Activated CD8-positive, alpha-beta memory T cell treated with anti-CD3 and anti-CD28 coated beads, Interleukin-2, amount 10 ng/mL, durations not matched to agents 7 days and 5 days (primary cell): Measurements from ENCODE around the gene METTL2A. TPM values are rescaled to one million over a fixed set of nuclear protein-coding genes. Genes with fewer than 3 reads are reported as not detected.
"Not testable (repeated sequence)": the region's sequence is repeated elsewhere in the genome, so short reads cannot be mapped to it uniquely, and the experiment has no call there.

Experiments
- ATAC-seq: fragments of 150-1000 bp; cut with Tn5 transposase; one replicate; pipeline ENCODE4 v1.10.0; 2021; ENCODE audit warnings: moderate library complexity
- CTCF ChIA-PET: fragments of 350-600 bp; sonication (Branson Sonifier 250); formaldehyde crosslinking; loops from one replicate; lab custom pipeline; 2021; ENCODE audit warnings: antibody characterized with exemption; lab: Charles Lee
- DNase-seq: peaks from one replicate; pipeline ENCODE4 v3.0.0-alpha.2; 2020
- H3K27ac Mint-ChIP-seq: one replicate; pipeline ENCODE4 v1.8.0; 2021; ENCODE audit warnings: mild to moderate bottlenecking, mixed read lengths
- H3K27me3 Mint-ChIP-seq: one replicate; pipeline ENCODE4 v1.8.0; 2021; ENCODE audit warnings: mixed read lengths
- H3K36me3 Mint-ChIP-seq: one replicate; pipeline ENCODE4 v1.8.0; 2021; ENCODE audit warnings: mild to moderate bottlenecking, mixed read lengths
- H3K4me1 Mint-ChIP-seq: one replicate; pipeline ENCODE4 v1.8.0; 2021; ENCODE audit warnings: mixed read lengths
- H3K4me3 Mint-ChIP-seq: one replicate; pipeline ENCODE4 v1.8.0; 2021; ENCODE audit warnings: mild to moderate bottlenecking, moderate library complexity, mixed read lengths
- H3K9me3 Mint-ChIP-seq: one replicate; pipeline ENCODE4 v1.8.0; 2022; ENCODE audit warnings: low read depth, mixed read lengths
- total RNA-seq, 2 experiments: library from RNA; stranded (reverse); gene quantifications; one replicate each; pipeline ENCODE4 v1.2.3, GENCODE V29; 2021

The METTL2A gene
- total RNA-seq, 2 experiments from 2014 or later: 19.4 to 28.3 TPM

DNA sequence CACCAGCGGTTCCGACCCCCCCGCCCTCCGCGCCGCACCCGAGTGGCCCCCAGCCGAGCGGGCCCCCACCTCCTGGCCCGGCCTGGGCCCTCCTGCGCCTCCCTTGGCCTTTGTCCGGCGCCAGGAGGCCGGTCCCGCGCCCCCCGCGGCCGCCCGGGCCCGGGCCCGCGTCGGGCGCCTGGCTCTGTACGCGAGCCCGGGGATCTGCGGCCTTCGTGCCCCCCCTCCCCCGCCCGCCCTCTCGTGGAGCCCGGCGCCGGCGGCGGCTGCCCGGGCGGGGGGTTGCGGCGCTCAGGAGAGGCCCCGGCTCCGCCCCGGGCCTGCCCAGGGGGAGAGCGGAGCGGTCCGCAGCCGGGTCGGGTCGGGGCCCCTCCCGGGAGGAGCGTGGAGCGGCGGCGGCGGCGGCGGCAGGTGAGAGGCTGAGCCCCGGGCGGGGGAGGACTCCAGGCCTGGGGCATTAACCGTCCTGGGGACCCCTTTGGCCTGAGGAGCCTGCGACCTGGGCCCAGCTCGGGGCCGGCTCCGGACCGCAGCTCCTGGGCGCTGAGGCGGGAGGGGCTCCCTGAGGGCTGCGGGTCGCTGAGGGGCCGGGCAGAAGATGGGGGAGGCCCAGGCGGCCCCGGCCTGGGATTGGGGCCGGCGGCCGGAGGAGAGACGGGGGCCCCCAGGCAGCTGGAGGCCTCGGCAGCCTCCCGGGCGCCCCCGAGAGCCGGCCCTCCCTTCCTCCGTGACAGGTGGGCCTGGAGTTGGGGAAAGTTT, 55.4 kb downstream of the METTL2A start:
- H3K4me3 Mint-ChIP-seq: peak overlapping the region; percentile 93
- CTCF ChIA-PET, H3K9me3 Mint-ChIP-seq, H3K27me3 Mint-ChIP-seq: not testable (repeated sequence)
- ATAC-seq (peak; percentile 47), DNase-seq (peak; percentile 49)
- peaks cover 23% of the 10 kb centered on the region for H3K36me3 Mint-ChIP-seq
- peak overlapping the region; percentile 95 for H3K27ac Mint-ChIP-seq
- peaks cover 30% of the 10 kb centered on the region for H3K4me1 Mint-ChIP-seq

DNA sequence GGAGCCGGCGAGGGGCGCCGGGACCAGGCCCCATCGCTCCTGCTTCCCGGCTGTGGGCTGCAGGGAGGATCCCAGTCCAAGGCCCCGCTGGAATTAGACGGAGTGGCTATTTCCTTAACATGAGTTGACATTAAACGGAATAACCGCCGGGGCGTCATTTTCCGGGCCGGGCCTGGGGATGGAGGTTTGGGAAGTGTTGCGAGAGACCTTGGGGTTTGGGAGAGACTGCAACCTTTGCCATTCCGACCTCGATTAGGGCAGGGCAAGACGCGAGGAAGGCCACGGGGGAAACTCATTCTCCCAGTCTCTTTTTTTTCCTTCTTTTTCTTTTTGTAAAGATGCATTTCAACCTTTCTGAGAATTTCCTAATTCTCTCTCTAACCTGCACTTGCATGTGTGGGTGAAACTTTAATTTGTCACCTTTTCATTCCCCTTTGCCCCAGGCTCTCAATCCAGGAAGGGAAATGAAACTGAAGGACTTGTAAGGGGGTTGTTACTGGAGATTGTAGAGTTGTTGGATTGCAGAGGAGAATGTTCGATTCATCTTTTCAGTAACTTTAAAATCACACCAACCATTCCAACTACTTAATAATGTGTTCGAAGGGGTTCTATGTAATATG, 56.1 kb downstream of the METTL2A start:
- peak overlapping the region; percentile 93 for H3K4me3 Mint-ChIP-seq
- CTCF ChIA-PET, H3K27me3 Mint-ChIP-seq, H3K9me3 Mint-ChIP-seq, ATAC-seq: not testable (repeated sequence)
- H3K4me1 Mint-ChIP-seq: peaks cover 30% of the 10 kb centered on the region
- DNase-seq: peak; percentile 46
- peaks cover 23% of the 10 kb centered on the region for H3K36me3 Mint-ChIP-seq
- H3K27ac Mint-ChIP-seq: peak overlapping the region; percentile 95

DNA sequence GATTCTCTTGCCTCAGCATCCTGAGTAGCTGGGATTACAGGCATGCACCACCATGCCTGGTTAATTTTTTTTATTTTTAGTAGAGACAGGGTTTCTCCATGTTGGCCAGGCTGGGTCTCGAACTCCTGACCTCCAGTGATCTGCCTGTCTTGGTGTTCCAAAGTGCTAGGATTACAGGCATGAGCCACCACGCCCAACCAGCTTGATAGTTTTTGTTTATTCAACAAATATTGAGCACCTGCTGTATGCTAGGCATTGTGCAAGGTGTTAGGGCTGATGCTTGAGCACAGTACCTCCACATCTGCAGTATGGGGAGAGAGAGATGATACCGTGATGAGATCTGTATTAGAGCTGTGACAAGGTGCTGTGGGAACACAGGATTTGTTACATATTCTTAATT, 58.9 kb downstream of the METTL2A start:
- H3K9me3 Mint-ChIP-seq, H3K4me3 Mint-ChIP-seq, H3K27ac Mint-ChIP-seq, DNase-seq, ATAC-seq, CTCF ChIA-PET, H3K27me3 Mint-ChIP-seq: not testable (repeated sequence)
- peaks cover 23% of the 10 kb centered on the region for H3K36me3 Mint-ChIP-seq
- peaks cover 33% of the 10 kb centered on the region for H3K4me1 Mint-ChIP-seq

DNA sequence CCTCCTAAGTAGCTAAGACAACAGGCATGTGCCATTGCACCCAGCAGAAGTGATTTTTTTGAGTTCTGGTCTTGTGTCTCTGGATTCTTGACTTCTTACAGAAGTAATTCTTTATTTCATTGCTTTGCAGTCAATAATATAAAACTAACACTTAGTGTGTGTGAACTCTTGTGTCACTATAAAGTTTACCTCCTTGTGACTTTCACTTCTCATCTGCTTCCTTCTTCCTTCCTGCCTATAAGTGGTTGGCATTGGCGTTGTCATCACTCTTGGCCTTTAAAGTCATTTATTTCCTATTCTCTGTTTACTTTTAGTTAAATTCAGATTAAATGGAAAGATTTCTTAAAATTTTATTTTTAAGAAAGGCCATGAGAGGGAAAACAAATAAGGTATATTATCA, 67.3 kb downstream of the METTL2A start:
- Mint-ChIP-seq H3K36me3 (peaks cover 13% of the 10 kb centered on the region), H3K4me1 (peaks cover 16% of the 10 kb centered on the region)
- ATAC-seq: peak; percentile 36
- H3K9me3 Mint-ChIP-seq, CTCF ChIA-PET, H3K27ac Mint-ChIP-seq, H3K27me3 Mint-ChIP-seq, H3K4me3 Mint-ChIP-seq, DNase-seq: not testable (repeated sequence)

DNA sequence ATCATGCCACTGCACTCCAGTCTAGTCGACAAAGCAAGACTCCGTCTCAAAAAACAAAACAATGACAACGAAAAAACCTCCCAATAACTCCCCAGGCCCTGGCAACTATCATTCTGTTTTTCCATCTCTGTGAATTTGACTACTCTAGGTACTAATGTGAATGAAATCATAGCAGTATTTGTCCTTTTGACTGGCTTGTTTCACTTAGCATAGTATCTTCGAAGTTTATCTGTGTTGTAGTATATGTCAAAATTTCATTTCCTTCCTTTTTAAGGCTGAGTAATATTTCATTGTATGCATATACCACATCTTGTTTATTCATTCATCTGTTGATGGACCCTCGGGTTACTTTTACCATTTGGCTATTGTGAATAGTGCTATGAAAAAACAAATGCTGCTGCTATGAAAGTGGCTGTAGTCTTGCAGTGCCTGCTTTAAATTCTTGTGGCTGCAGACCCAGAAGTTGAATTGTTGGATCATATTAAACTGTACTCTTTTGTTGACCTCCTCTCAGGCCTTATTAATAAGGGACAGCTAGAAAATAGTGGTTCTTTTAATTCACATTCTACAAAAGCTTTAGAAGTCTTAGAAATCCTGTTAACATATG, 69.5 kb downstream of the METTL2A start:
- H3K4me1 Mint-ChIP-seq, H3K9me3 Mint-ChIP-seq, ATAC-seq, CTCF ChIA-PET, H3K27me3 Mint-ChIP-seq, H3K4me3 Mint-ChIP-seq, DNase-seq, H3K27ac Mint-ChIP-seq: not testable (repeated sequence)
- H3K36me3 Mint-ChIP-seq: peaks cover 18% of the 10 kb centered on the region

DNA sequence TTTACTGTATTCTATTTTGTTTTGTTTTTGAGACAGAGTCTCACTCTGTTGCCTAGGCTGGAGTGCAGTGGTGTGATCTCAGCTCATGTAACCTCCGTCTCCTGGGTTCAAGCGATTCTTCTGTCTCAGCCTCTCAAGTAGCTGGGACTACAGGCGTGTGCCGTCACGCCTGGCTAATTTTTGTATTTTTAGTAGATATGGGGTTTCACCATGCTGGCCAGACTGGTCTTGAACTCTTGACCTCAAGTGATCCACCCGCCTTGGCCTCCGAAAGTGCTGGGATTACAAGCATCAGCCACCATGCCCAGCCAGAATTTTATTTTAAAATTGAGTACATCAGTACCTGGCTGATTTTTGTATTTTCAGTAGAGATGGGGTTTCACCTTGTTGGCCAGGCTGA, 70.4 kb downstream of the METTL2A start:
- CTCF ChIA-PET, H3K9me3 Mint-ChIP-seq, H3K4me3 Mint-ChIP-seq, ATAC-seq, H3K27ac Mint-ChIP-seq, H3K27me3 Mint-ChIP-seq, DNase-seq, H3K4me1 Mint-ChIP-seq: not testable (repeated sequence)
- peaks cover 18% of the 10 kb centered on the region for H3K36me3 Mint-ChIP-seq

DNA sequence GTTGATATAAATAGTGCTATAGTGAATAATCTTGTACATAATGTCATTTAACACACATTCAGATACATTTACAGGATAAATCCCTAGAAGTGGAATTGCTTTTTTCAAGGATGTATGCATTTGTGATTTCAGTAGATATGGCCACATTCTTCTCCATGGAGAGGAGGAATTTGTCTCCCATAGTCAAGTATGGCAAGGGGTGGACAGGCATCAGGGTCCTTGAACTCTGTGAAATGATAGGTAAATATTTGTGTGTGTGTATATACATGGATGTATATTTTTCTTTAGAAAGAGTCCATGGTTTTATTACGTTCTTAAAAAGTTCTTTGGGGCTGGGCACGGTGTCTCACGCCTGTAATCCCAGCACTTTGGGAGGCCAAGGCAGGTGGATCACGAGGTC, 72.6 kb downstream of the METTL2A start:
- H3K27ac Mint-ChIP-seq, H3K4me1 Mint-ChIP-seq, DNase-seq, CTCF ChIA-PET, H3K9me3 Mint-ChIP-seq, ATAC-seq, H3K27me3 Mint-ChIP-seq, H3K4me3 Mint-ChIP-seq: not testable (repeated sequence)
- peaks cover 17% of the 10 kb centered on the region for H3K36me3 Mint-ChIP-seq

GRCh38 chr17:62498796-62499195, 75.1 kb downstream of the METTL2A start:
- H3K4me3 Mint-ChIP-seq, H3K9me3 Mint-ChIP-seq, DNase-seq, H3K27ac Mint-ChIP-seq, H3K4me1 Mint-ChIP-seq, CTCF ChIA-PET, H3K27me3 Mint-ChIP-seq, ATAC-seq: not testable (repeated sequence)
- H3K36me3 Mint-ChIP-seq: peaks cover 10% of the 10 kb centered on the region

Other genes with a start within 250 kb of the METTL2A start
- gene EFCAB3, start 43.3 kb upstream of the METTL2A start, total RNA-seq: not detected
- gene TLK2, start 54.9 kb downstream of the METTL2A start, total RNA-seq: 10 to 100 TPM; 42.0 to 43.9 TPM
- gene MRC2, start 203.8 kb downstream of the METTL2A start, total RNA-seq: 1 to 10 TPM in 1 of 2 experiments, under 1 TPM in 1; 0.61 to 4.7 TPM